Tracheal epithelial cell (primary cell): ENCODE results near the gene HIPK3. TPM values are rescaled to one million over a fixed set of nuclear protein-coding genes. Genes with fewer than 3 reads are reported as not detected.

Source experiments
- total RNA-seq: library from RNA; depleted of rRNA; stranded (reverse); fragments of >200 nt; gene quantifications from 2 replicates; pipeline ENCODE4 v1.2.1, GENCODE V29; 2014

Gene HIPK3
- total RNA-seq = 107 and 136 TPM in 2 replicates

DNA sequence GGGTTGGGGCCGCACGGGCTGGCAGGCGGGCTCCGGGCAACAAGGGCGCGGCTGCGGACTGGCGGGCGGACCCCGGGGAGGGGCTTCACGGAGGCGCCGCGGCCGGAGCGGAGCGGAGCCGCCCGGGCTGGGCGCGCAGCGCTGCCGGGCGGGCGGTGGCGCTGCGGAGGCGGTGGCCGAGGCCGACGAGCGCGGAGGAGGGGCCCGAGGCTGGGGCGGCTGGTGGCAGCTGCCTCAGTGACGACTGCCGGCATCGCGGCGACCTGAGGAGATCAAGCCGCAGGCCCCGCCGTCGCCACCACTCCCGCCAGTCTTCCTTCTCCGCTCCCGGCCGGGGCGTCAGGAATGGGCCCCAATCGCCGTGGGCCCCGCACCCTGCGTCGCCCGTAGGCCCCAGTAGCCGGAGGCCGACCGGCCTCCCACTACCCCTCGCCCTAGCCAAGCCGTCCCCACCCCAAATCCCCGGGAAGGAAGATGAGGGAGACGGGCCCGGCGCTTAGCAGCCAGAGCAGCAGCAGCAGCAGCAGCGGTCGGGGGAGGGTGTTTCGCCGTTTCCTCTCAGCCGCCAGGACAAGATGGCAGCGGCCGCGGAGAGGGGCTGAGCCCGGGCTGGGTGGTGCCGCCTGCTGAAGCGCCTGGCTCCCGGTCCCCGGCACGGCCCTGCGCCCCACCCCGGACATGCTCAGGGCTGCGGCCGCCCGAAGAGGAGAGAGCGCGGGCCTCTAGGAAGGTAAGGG, at the start of gene HIPK3:
Gene HIPK3 (plus strand): TSS at position 222 of the 737 bp plus-strand sequence.

DNA sequence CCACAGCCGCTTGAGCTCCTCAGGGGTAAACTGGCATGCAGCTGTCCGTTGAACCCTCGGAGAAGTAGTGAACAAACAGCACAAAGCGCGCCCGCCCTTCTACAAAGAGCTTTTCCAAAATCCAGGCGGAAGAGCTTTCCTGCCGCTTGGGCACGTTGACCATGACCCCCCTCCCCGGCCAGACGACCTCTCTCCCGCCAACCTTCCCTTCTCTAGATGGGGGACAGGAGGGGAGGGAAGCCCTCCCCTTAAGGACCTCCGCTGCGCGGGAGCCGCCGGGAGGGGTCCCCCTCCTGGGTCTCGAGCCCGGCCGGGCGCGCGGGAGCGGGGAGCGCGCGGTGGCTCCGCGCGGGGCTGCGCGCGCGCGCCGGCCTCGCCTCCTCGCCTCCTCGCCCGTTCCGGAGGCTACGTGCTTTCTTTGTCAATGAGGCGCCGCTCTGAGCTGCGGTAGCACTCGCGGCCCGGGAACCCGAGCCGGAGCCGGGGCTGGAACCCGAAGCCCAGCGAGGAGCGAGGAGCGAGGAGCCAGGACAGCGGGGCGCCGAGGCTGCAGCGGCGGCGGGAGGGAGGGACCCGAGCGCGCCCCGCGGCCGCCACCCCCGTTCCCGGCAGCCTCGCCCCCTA, 118.6 kb downstream of the HIPK3 start, which contains the start of gene KIAA1549L:
Gene KIAA1549L (plus strand): TSS at position 421 of the 624 bp plus-strand sequence.

Other genes with a start within 250 kb of the HIPK3 start
- gene DEPDC7, start 241.5 kb upstream of the HIPK3 start, total RNA-seq = 1.4 and 1.7 TPM in 2 replicates
- gene TCP11L1, start 217.8 kb upstream of the HIPK3 start, total RNA-seq = 12.8 and 13.6 TPM in 2 replicates
- gene CSTF3, start 95.9 kb upstream of the HIPK3 start, total RNA-seq = 14.5 and 20.9 TPM in 2 replicates
- 0.64 and 1.9 TPM in 2 replicates for gene KIAA1549L, start 118.7 kb downstream of the HIPK3 start, total RNA-seq